GM23338 (cell line): ENCODE measurements around the gene OXT.

Source experiments
- EZH2 ChIP-seq: fragments of 200-600 bp; sonication (generic); IDR thresholded peaks from one replicate; pipeline ENCODE4 v1.8.0; 2017; ENCODE audit warnings: antibody characterized with exemption, mild to moderate bottlenecking, low read depth; ENCODE audit not compliant: unreplicated experiment
- EZH2phosphoT487 ChIP-seq: fragments of 200-600 bp; sonication (generic); IDR thresholded peaks from one replicate; pipeline ENCODE4 v1.8.1; 2018; ENCODE audit warnings: antibody characterized with exemption; ENCODE audit not compliant: unreplicated experiment
- POLR2AphosphoS5 ChIP-seq: IDR thresholded peaks from 2 replicates; pipeline ENCODE4 v1.6.1; 2016; ENCODE audit warnings: antibody characterized with exemption, low read depth
- TF ChIP-seq, protein P1 (sequence below), 2 experiments: fragments of 200-600 bp in 1 of 2; sonication (generic) in 1 of 2; conservative IDR thresholded peaks; 2 replicates each; pipeline versions ENCODE4 v1.5.1 to v1.6.1; 2016 to 2017; ENCODE audit warnings: antibody characterized with exemption in 2 of 2, low read depth in 2 of 2, mild to moderate bottlenecking in 2 of 2, moderate library complexity in 1 of 2
- TF ChIP-seq, protein P2 (sequence below): IDR thresholded peaks from one replicate; pipeline ENCODE4 v1.6.1; 2018; ENCODE audit warnings: antibody characterized with exemption; ENCODE audit not compliant: unreplicated experiment

DNA sequence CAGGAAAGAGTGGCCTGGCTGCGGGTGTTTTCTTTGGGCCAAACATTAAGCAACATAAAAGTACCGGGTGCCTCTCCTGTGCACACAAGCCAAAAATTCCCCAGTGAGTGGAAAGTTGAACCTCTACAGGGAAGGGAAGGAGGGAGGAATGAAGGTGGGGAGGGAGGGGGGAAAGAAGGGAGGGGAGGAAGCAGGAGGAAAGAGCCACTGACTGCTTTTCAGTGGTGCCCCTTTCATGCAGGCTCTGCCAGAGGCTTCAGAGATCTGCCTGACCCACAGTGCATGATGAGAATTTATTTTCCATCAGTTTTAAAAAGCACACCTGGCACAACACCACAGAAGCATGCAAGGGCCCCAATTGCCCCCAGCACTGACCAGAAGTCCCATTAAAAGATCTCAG, 40.6 kb downstream of the OXT start:
- TF ChIP-seq, protein P1, sequence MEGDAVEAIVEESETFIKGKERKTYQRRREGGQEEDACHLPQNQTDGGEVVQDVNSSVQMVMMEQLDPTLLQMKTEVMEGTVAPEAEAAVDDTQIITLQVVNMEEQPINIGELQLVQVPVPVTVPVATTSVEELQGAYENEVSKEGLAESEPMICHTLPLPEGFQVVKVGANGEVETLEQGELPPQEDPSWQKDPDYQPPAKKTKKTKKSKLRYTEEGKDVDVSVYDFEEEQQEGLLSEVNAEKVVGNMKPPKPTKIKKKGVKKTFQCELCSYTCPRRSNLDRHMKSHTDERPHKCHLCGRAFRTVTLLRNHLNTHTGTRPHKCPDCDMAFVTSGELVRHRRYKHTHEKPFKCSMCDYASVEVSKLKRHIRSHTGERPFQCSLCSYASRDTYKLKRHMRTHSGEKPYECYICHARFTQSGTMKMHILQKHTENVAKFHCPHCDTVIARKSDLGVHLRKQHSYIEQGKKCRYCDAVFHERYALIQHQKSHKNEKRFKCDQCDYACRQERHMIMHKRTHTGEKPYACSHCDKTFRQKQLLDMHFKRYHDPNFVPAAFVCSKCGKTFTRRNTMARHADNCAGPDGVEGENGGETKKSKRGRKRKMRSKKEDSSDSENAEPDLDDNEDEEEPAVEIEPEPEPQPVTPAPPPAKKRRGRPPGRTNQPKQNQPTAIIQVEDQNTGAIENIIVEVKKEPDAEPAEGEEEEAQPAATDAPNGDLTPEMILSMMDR (conservative IDR thresholded peaks at IDR 0.05; ENCODE audit: low read depth in 2 of 2) = no peak
- no peak for TF ChIP-seq EZH2phosphoT487
- TF ChIP-seq EZH2 = no peak
- no peak for TF ChIP-seq POLR2AphosphoS5
- TF ChIP-seq, protein P2, sequence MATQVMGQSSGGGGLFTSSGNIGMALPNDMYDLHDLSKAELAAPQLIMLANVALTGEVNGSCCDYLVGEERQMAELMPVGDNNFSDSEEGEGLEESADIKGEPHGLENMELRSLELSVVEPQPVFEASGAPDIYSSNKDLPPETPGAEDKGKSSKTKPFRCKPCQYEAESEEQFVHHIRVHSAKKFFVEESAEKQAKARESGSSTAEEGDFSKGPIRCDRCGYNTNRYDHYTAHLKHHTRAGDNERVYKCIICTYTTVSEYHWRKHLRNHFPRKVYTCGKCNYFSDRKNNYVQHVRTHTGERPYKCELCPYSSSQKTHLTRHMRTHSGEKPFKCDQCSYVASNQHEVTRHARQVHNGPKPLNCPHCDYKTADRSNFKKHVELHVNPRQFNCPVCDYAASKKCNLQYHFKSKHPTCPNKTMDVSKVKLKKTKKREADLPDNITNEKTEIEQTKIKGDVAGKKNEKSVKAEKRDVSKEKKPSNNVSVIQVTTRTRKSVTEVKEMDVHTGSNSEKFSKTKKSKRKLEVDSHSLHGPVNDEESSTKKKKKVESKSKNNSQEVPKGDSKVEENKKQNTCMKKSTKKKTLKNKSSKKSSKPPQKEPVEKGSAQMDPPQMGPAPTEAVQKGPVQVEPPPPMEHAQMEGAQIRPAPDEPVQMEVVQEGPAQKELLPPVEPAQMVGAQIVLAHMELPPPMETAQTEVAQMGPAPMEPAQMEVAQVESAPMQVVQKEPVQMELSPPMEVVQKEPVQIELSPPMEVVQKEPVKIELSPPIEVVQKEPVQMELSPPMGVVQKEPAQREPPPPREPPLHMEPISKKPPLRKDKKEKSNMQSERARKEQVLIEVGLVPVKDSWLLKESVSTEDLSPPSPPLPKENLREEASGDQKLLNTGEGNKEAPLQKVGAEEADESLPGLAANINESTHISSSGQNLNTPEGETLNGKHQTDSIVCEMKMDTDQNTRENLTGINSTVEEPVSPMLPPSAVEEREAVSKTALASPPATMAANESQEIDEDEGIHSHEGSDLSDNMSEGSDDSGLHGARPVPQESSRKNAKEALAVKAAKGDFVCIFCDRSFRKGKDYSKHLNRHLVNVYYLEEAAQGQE = no peak
